HG03103 (cell line): ENCODE results near the gene SERP2.
"Not testable (repeated sequence)": the region's sequence is repeated elsewhere in the genome, so short reads cannot be mapped to it uniquely, and the experiment has no call there.

Experiments
- ATAC-seq: cut with Tn5 transposase; IDR thresholded peaks from one replicate; pipeline ENCODE4 v1.9.1; 2021; ENCODE audit warnings: low read depth; ENCODE audit not compliant: unreplicated experiment

Gene SERP2

GRCh38 chr13:44373601-44374347 is at the start of gene SERP2:
TSS of gene SERP2 (plus strand) at chr13:44373824. CDS start at chr13:44374026, 202 bp downstream.
- no peak for ATAC-seq

GRCh38 chr13:44326961-44327360 is 46.7 kb upstream of the SERP2 start:
- no peak for ATAC-seq

- not testable (repeated sequence) for ATAC-seq
Measured at GRCh38 chr13:44329041-44329440, 44.6 kb upstream of the SERP2 start.

- ATAC-seq = no peak
Measured at GRCh38 chr13:44329909-44330545, 43.6 kb upstream of the SERP2 start.

GRCh38 chr13:44331446-44331845 is 42.2 kb upstream of the SERP2 start:
- no peak for ATAC-seq

- ATAC-seq = no peak
Measured at GRCh38 chr13:44331912-44332851, 41.4 kb upstream of the SERP2 start.

GRCh38 chr13:44333950-44334655 is 39.5 kb upstream of the SERP2 start:
- no peak for ATAC-seq

GRCh38 chr13:44334751-44335150 is 38.9 kb upstream of the SERP2 start:
- no peak for ATAC-seq

GRCh38 chr13:44336934-44337333 is 36.7 kb upstream of the SERP2 start:
- no peak for ATAC-seq

- ATAC-seq = no peak
Measured at GRCh38 chr13:44337581-44337980, 36.0 kb upstream of the SERP2 start.

- no peak for ATAC-seq
Measured at GRCh38 chr13:44340508-44340907, 33.1 kb upstream of the SERP2 start.

- ATAC-seq = no peak
Measured at GRCh38 chr13:44342741-44343140, 30.9 kb upstream of the SERP2 start.

GRCh38 chr13:44346534-44346933 is 27.1 kb upstream of the SERP2 start:
- no peak for ATAC-seq

- no peak for ATAC-seq
Measured at GRCh38 chr13:44347301-44347700, 26.3 kb upstream of the SERP2 start.

- no peak for ATAC-seq
Measured at GRCh38 chr13:44347949-44348348, 25.7 kb upstream of the SERP2 start.

GRCh38 chr13:44350775-44351504 is 22.7 kb upstream of the SERP2 start:
- no peak for ATAC-seq

GRCh38 chr13:44351505-44351854 is 22.1 kb upstream of the SERP2 start:
- ATAC-seq = no peak

GRCh38 chr13:44352202-44352601 is 21.4 kb upstream of the SERP2 start:
- ATAC-seq = no peak

GRCh38 chr13:44352671-44353070 is 21.0 kb upstream of the SERP2 start:
- ATAC-seq = no peak

GRCh38 chr13:44354331-44354730 is 19.3 kb upstream of the SERP2 start:
- ATAC-seq = no peak
